H1 (cell line): ENCODE data around the gene ZNF606. TPM values are rescaled to one million over a fixed set of nuclear protein-coding genes. Genes with fewer than 3 reads are reported as not detected.

Experiments
- CTCF ChIA-PET: fragments of 300-600 bp; sonication (Branson Sonifier 250); formaldehyde crosslinking; loops from one replicate; lab custom pipeline; 2021; ENCODE audit not compliant: partially characterized antibody; lab: Charles Lee
- POLR2A ChIA-PET: fragments of 300-600 bp; sonication (Branson Sonifier 250); formaldehyde crosslinking; loops from one replicate; lab custom pipeline; 2021; ENCODE audit warnings: inconsistent platforms; ENCODE audit not compliant: partially characterized antibody; lab: Charles Lee
- DNase-seq, 2 experiments: peaks; one replicate each; pipeline versions ENCODE4 v3.0.0 to v3.0.0-alpha.2; 2010 to 2022; ENCODE audit warnings: low spot score in 2 of 2, low read depth in 1 of 2, mixed read lengths in 1 of 2
- FAIRE-seq: peaks from 2 replicates; lab custom pipeline; 2011; peaks lifted over from hg19 to GRCh38; lab: Jason Lieb, UNC
- H2AFZ ChIP-seq: 2 replicates; pipeline ENCODE4 v1.8.1; 2012; ENCODE audit warnings: low read length, inconsistent platforms
- H2AK5ac ChIP-seq: 2 replicates; pipeline ENCODE4 v1.6.1; 2013; ENCODE audit warnings: low read depth, low read length
- H2BK120ac ChIP-seq: replicated peaks from 2 replicates; pipeline ENCODE3; 2013; ENCODE audit warnings: low read depth, low read length, inconsistent platforms
- H2BK12ac ChIP-seq: 2 replicates; pipeline ENCODE4 v1.6.1; 2013; ENCODE audit warnings: low read depth, low read length
- H2BK15ac ChIP-seq: 2 replicates; pipeline ENCODE4 v1.6.1; 2013; ENCODE audit warnings: low read length
- H2BK20ac ChIP-seq: 2 replicates; pipeline ENCODE4 v1.6.1; 2013; ENCODE audit warnings: low read length
- H2BK5ac ChIP-seq: 2 replicates; pipeline ENCODE4 v1.6.1; 2013; ENCODE audit warnings: low read depth, low read length
- H3K14ac ChIP-seq: 2 replicates; pipeline ENCODE4 v1.6.1; 2013; ENCODE audit warnings: inconsistent platforms; ENCODE audit not compliant: insufficient read length
- H3K18ac ChIP-seq: 2 replicates; pipeline ENCODE4 v1.6.1; 2013; ENCODE audit warnings: low read length; ENCODE audit errors: extremely low read depth
- H3K23ac ChIP-seq: 2 replicates; pipeline ENCODE4 v1.6.1; 2013; ENCODE audit warnings: inconsistent platforms; ENCODE audit not compliant: insufficient read length
- H3K23me2 ChIP-seq: 2 replicates; pipeline ENCODE4 v1.6.1; 2013; ENCODE audit warnings: low read depth, low read length
- H3K27ac ChIP-seq: 2 replicates; pipeline ENCODE4 v1.6.1; 2011; ENCODE audit warnings: low read depth, low read length, inconsistent platforms
- H3K27me3 ChIP-seq, 4 experiments: replicated peaks in 1 of 4; 1 replicate in 1 of 4; 2 replicates in 3 of 4; pipeline versions ENCODE4 v1.6.1 to v1.8.1; 2011 to 2013; ENCODE audit warnings: low read length in 3 of 4, mild to moderate bottlenecking in 3 of 4, inconsistent platforms in 2 of 4, mixed read lengths in 2 of 4, moderate library complexity in 1 of 4; ENCODE audit not compliant: control insufficient read depth in 3 of 4, insufficient read depth in 3 of 4; ENCODE audit errors: extremely low read depth in 1 of 4
- H3K36me3 ChIP-seq, 4 experiments: 2 replicates each; pipeline versions ENCODE4 v1.6.1 to v1.8.1; 2011 to 2013; ENCODE audit warnings: mild to moderate bottlenecking in 4 of 4, low read length in 3 of 4, moderate library complexity in 2 of 4, control low read depth in 1 of 4, inconsistent platforms in 1 of 4; ENCODE audit not compliant: insufficient read depth in 4 of 4, control insufficient read depth in 2 of 4
- H3K4ac ChIP-seq: replicated peaks from 2 replicates; pipeline ENCODE3; 2013; ENCODE audit warnings: low read length, low read depth, mixed read lengths, inconsistent platforms; ENCODE audit not compliant: insufficient read length
- H3K4me1 ChIP-seq, 4 experiments: replicated peaks in 1 of 4; 1 replicate in 1 of 4; 2 replicates in 3 of 4; pipeline versions ENCODE4 v1.6.1 to v1.8.1; 2011 to 2013; ENCODE audit warnings: low read length in 3 of 4, inconsistent platforms in 2 of 4, mixed read lengths in 1 of 4; ENCODE audit not compliant: insufficient read depth in 4 of 4, control insufficient read depth in 3 of 4
- H3K4me2 ChIP-seq, 2 experiments: 2 replicates each; pipeline versions ENCODE4 v1.6.1 to v1.8.1; 2011 to 2013; ENCODE audit warnings: low read depth in 2 of 2, low read length in 2 of 2, control low read depth in 1 of 2, inconsistent platforms in 1 of 2, mild to moderate bottlenecking in 1 of 2; ENCODE audit not compliant: insufficient read depth in 1 of 2
- H3K4me3 ChIP-seq, 4 experiments: fragments of 200-600, 300-600 bp in 1 of 4; sonication (generic), shearing (Covaris generic), sonication (Bioruptor Twin) in 1 of 4; 2 replicates each; pipeline versions ENCODE4 v1.5.1 to v1.8.1; 2011 to 2016; ENCODE audit warnings: low read length in 4 of 4, low read depth in 3 of 4, control low read depth in 2 of 4, inconsistent platforms in 2 of 4, mild to moderate bottlenecking in 2 of 4, mixed read lengths in 1 of 4, moderate library complexity in 1 of 4; ENCODE audit not compliant: insufficient read depth in 2 of 4; ENCODE audit errors: extremely low read depth in 1 of 4
- H3K56ac ChIP-seq: replicated peaks from 2 replicates; pipeline ENCODE3; 2013; ENCODE audit warnings: low read depth, mild to moderate bottlenecking, mixed read lengths, low read length, inconsistent platforms; ENCODE audit not compliant: insufficient read length
- H3K79me1 ChIP-seq: 2 replicates; pipeline ENCODE4 v1.6.1; 2013; ENCODE audit warnings: low read depth, low read length, control low read depth
- H3K79me2 ChIP-seq, 2 experiments: 2 replicates each; pipeline versions ENCODE4 v1.6.1 to v1.8.1; 2012 to 2013; ENCODE audit warnings: low read length in 2 of 2, mild to moderate bottlenecking in 2 of 2, inconsistent platforms in 1 of 2; ENCODE audit not compliant: insufficient read depth in 2 of 2, control insufficient read depth in 1 of 2
- H3K9ac ChIP-seq, 4 experiments: replicated peaks in 1 of 4; 1 replicate in 1 of 4; 2 replicates in 3 of 4; pipeline versions ENCODE4 v1.6.1 to v1.8.1; 2011 to 2013; ENCODE audit warnings: low read depth in 3 of 4, low read length in 3 of 4, control low read depth in 2 of 4, mild to moderate bottlenecking in 2 of 4, moderate library complexity in 2 of 4, inconsistent platforms in 1 of 4; ENCODE audit errors: extremely low read depth in 1 of 4
- H3K9me3 ChIP-seq, 2 experiments: 2 replicates each; pipeline versions ENCODE4 v1.6.1 to v1.8.1; 2012 to 2013; ENCODE audit warnings: mild to moderate bottlenecking in 2 of 2, moderate library complexity in 2 of 2, control low read depth in 1 of 2, inconsistent platforms in 1 of 2, low read depth in 1 of 2, low read length in 1 of 2, mixed read lengths in 1 of 2; ENCODE audit not compliant: insufficient read depth in 2 of 2
- H4K20me1 ChIP-seq, 2 experiments: replicated peaks in 1 of 2; 2 replicates each; pipeline versions ENCODE3 to v1.8.1; 2011 to 2013; ENCODE audit warnings: inconsistent platforms in 2 of 2, low read length in 2 of 2, mild to moderate bottlenecking in 1 of 2; ENCODE audit not compliant: insufficient read depth in 2 of 2, control insufficient read depth in 1 of 2
- H4K5ac ChIP-seq: 2 replicates; pipeline ENCODE4 v1.6.1; 2013; ENCODE audit warnings: low read length, low read depth, mixed read lengths, inconsistent platforms; ENCODE audit not compliant: insufficient read length
- H4K8ac ChIP-seq: 2 replicates; pipeline ENCODE4 v1.8.0; 2013; ENCODE audit warnings: mild to moderate bottlenecking, moderate library complexity, low read length, inconsistent platforms; ENCODE audit not compliant: insufficient read depth; ENCODE audit errors: extremely low read depth
- H4K91ac ChIP-seq: replicated peaks from 2 replicates; pipeline ENCODE3; 2013; ENCODE audit warnings: low read length, mixed read lengths, inconsistent platforms; ENCODE audit not compliant: insufficient read length
- CBX5 ChIP-seq: fragments of 300-800, 300-1000 bp; sonication (generic); IDR thresholded peaks from 2 replicates; pipeline ENCODE4 v1.7.1; 2016; ENCODE audit warnings: antibody characterized with exemption, low read length, low read depth
- CBX8 ChIP-seq: fragments of 300-800, 300-1000 bp; sonication (generic); IDR thresholded peaks from 2 replicates; pipeline ENCODE4 v1.7.1; 2016; ENCODE audit warnings: low read depth, low read length, borderline replicate concordance
- CEBPB ChIP-seq: IDR thresholded peaks from 2 replicates; pipeline ENCODE4 v1.6.1; 2012; ENCODE audit warnings: low read depth, low read length
- JUND ChIP-seq: IDR thresholded peaks from 2 replicates; pipeline ENCODE4 v1.6.1; 2011; ENCODE audit warnings: mild to moderate bottlenecking, improper control_type of control experiment, low read length
- POU5F1 ChIP-seq: IDR thresholded peaks from 2 replicates; pipeline ENCODE4 v1.6.1; 2011; ENCODE audit warnings: low read depth, mild to moderate bottlenecking, low read length, moderate library complexity
- SIN3A ChIP-seq, 2 experiments: IDR thresholded peaks in 1 of 2; conservative IDR thresholded peaks in 1 of 2; 2 replicates each; pipeline ENCODE4 v1.6.1; 2011 to 2012; ENCODE audit warnings: low read length in 2 of 2, improper control_type of control experiment in 1 of 2, low read depth in 1 of 2, mild to moderate bottlenecking in 1 of 2
- TAF7 ChIP-seq: optimal IDR thresholded peaks from 2 replicates; pipeline ENCODE3; 2011; ENCODE audit warnings: low read depth, mild to moderate bottlenecking, inconsistent platforms, low read length, moderate library complexity, borderline replicate concordance
- ZNF274 ChIP-seq: IDR thresholded peaks from 2 replicates; pipeline ENCODE4 v1.7.0; 2012; ENCODE audit warnings: low read length, borderline replicate concordance; ENCODE audit errors: extremely low read depth
- WGBS, 2 experiments: shearing (Covaris generic) in 1 of 2; methylation state at CpG; one replicate each; pipeline versions ENCODE4 v1.1.6 to v1.1.7; 2013 to 2015; ENCODE audit warnings: low lambda C conversion rate in 2 of 2, mixed read lengths in 2 of 2, inconsistent platforms in 1 of 2, low coverage in 1 of 2, missing lambda C conversion rate in 1 of 2; ENCODE audit not compliant: insufficient replicate concordance in 2 of 2, insufficient coverage in 1 of 2, insufficient read length in 1 of 2; ENCODE audit errors: extremely low coverage in 1 of 2, missing lambda C conversion rate in 1 of 2; 5-methylcytosine and 5-hydroxymethylcytosine counted together
- polyA plus RNA-seq, 7 experiments: library from polyadenylated mRNA; depleted of rRNA in 3 of 7; stranded (reverse) in 5 of 7; unstranded in 2 of 7; fragments of >200 nt in 5 of 7; fragments of 200-250 nt in 2 of 7; gene quantifications; 1 replicate in 5 of 7; 2 replicates in 1 of 7; 4 replicates in 1 of 7; pipeline versions ENCODE4 v1.2.1 to v1.2.3, GENCODE V29; 2011 to 2013; ENCODE audit warnings: missing spikeins in 2 of 7, mixed read lengths in 2 of 7
- total RNA-seq: library from RNA; stranded (reverse); fragmentation: NEBNext Ultra II Directional; extraction: Animal tissue kit (Norgen Biotek cat#: 25700); gene quantifications from 2 replicates; pipeline ENCODE4 v1.2.1, GENCODE V29; 2021
- TF ChIP-seq, protein P1 (sequence below): IDR thresholded peaks from 2 replicates; pipeline ENCODE4 v1.6.1; 2012; ENCODE audit warnings: inconsistent platforms
- TF ChIP-seq, protein P2 (sequence below): IDR thresholded peaks from 2 replicates; pipeline ENCODE4 v1.6.1; 2011; ENCODE audit warnings: low read depth, mild to moderate bottlenecking, low read length; ENCODE audit not compliant: insufficient read depth

ZNF606 gene
- total and polyA plus RNA-seq, 2 of the 8 experiments (the other 6 are each of a cell fraction or from before 2014, with no cell fraction given): 5.2 to 19.3 TPM

DNA sequence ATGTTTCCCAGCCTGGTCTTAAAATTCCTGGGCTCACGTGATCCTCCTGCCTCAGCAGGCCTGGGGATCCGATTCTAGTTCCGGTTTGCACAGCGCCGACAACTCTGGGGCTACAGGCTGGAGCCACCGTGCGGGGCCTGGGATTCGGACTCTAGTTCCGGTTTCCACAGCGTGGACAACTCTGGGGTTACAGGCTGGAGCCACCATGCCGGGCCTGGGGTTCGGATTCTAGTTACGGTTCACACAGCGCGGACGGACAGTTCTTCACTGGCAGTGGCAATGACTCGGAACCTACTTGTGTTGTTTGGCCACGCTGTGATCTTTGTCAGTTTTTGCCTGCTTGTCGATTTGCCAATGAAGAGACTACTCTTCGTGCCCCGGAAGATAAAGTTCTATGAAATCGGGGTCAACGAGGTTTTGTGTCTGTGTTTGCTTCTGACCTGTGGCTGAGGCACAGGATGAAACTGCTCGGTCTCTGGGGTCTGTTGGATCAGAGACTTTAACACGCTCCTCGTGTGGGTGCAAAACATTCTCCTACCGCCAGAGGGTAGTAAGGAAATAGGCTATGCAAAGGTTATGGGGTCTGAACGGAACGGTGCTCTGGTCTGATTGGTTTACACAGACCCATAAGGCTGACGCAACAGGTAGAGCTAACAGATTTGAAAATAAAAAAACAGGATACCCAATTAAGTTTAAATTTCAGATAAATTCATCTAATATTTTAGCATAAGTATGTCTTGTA, 19.1 kb upstream of the ZNF606 start:
- Histone ChIP-seq H3K27me3 (no peaks in the 10 kb centered on the region; a peak in 3 of 7 replicates), H2BK5ac (no peak overlapping the region; the same call in 1 of the 2 replicates), H3K4ac (no peak overlapping the region), H3K4me1 (no peaks in the 10 kb centered on the region), H2BK12ac (no peak overlapping the region), H3K56ac (no peak overlapping the region), H2BK120ac (no peak overlapping the region), H4K8ac (peak overlapping the region; percentile 84; the same call in 1 of the 2 replicates), H3K18ac (no peak overlapping the region), H3K23me2 (no peaks in the 10 kb centered on the region), H2AFZ (0 out of 2 replicates have a peak overlapping the region, but pooled peaks have one; percentile 36), H3K79me1 (no peaks in the 10 kb centered on the region), H2BK20ac (no peak overlapping the region), H3K23ac (no peak overlapping the region), H3K4me3 (no peak overlapping the region), H3K79me2 (no peaks in the 10 kb centered on the region), H4K91ac (no peak overlapping the region), H4K20me1 (no peaks in the 10 kb centered on the region), H3K27ac (no peak overlapping the region), H3K36me3 (no peaks in the 10 kb centered on the region), H4K5ac (peak overlapping the region; percentile 55), H3K9ac (no peak overlapping the region), H2BK15ac (no peak overlapping the region), H3K14ac (no peak overlapping the region), H2AK5ac (no peak overlapping the region), H3K4me2 (no peak overlapping the region), H3K9me3 (peaks cover 16 to 35% of the 10 kb centered on the region in 2 experiments; a peak in 3 of 4 replicates)
- DNase-seq (peak in 1 of 2 experiments; percentile 72), FAIRE-seq (peak; percentile 98)
- POLR2A ChIA-PET: interaction anchor here (0.8 to 3.4 kb wide), 11 partner anchors 13 to 162 kb away, joined by 3 to 18 read pairs (median 7); partner anchors contain the start of genes ZNF418 and ZNF606
- CTCF ChIA-PET: interaction anchor here (0.5 to 4.0 kb wide), 26 partner anchors 9 to 162 kb away, joined by 3 to 34 read pairs (median 3); partner anchors contain the start of gene ZNF135
- WGBS, 2 experiments: 67% methylated on average over 30 of the region's 30 CpGs; no CpG with 5 or more reads in 1 of the 2 experiments
- TF ChIP-seq, protein P1, sequence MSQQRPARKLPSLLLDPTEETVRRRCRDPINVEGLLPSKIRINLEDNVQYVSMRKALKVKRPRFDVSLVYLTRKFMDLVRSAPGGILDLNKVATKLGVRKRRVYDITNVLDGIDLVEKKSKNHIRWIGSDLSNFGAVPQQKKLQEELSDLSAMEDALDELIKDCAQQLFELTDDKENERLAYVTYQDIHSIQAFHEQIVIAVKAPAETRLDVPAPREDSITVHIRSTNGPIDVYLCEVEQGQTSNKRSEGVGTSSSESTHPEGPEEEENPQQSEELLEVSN: peak; percentile 32; the same call in 1 of the 2 replicates
- no peak for TF ChIP-seq CBX8
- no peak for TF ChIP-seq POU5F1
- no peak for TF ChIP-seq SIN3A (conservative IDR thresholded peaks at IDR 0.05 in 1 of 2, IDR thresholded peaks at IDR 0.05 in 1 of 2; ENCODE audit: low read depth in 1 of 2, low read length in 2 of 2)
- TF ChIP-seq, protein P2, sequence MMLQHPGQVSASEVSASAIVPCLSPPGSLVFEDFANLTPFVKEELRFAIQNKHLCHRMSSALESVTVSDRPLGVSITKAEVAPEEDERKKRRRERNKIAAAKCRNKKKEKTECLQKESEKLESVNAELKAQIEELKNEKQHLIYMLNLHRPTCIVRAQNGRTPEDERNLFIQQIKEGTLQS: 0 out of 2 replicates have a peak, but pooled peaks have one; percentile 48
- no peak for TF ChIP-seq CBX5
- TF ChIP-seq ZNF274: no peak
- TF ChIP-seq CEBPB: peak; percentile 94
- TF ChIP-seq JUND: peak; percentile 76
- no peak for TF ChIP-seq TAF7
